ENCODE measurements around the gene MRC2. TPM values are rescaled to one million over a fixed set of nuclear protein-coding genes. Genes with fewer than 3 reads are reported as not detected.

Gene MRC2
- total RNA-seq, 4 donors from 2014 or later, result 51.9 to 117 (median 78.0) TPM

GRCh38 chr17:62626719-62627218, 701 bp upstream of the MRC2 start:
- H3K4me3 ChIP-seq, result peak overlapping the region; percentile 30 to 78 (median 50)
- peaks cover 0 to 28% (median 0%) of the 10 kb centered on the region in 3 donors for H3K36me3 ChIP-seq
- peak overlapping the region; percentile 61 to 89 (median 78) for H3K27ac ChIP-seq
- TF ChIP-seq EP300 (IDR thresholded peaks at IDR 0.05), result peak in 1 of 2 donors; percentile 68
- no peak for TF ChIP-seq POLR2A (IDR thresholded peaks at IDR 0.05)
- no peak for TF ChIP-seq CTCF (IDR thresholded peaks at IDR 0.05)
- H3K9me3 ChIP-seq, result no peaks in the 10 kb centered on the region
- H3K27me3 ChIP-seq, result peaks cover 0 to 20% of the 10 kb centered on the region in 2 donors
- 8 to 23% methylated on average over 4 to 21 of the region's 21 CpGs for WGBS, 2 donors
- DNase-seq (ENCODE audit: low spot score in 2 of 2), result peak; percentile 45 to 63
- H3K4me1 ChIP-seq, result peaks cover 0 to 51% (median 6%) of the 10 kb centered on the region in 4 donors

GRCh38 chr17:62627904-62628633, 599 bp downstream of the MRC2 start:
- Histone ChIP-seq H3K27me3 (peaks cover 0 to 20% of the 10 kb centered on the region in 2 donors), H3K9me3 (no peaks in the 10 kb centered on the region), H3K4me1 (peaks cover 0 to 51% (median 6%) of the 10 kb centered on the region in 4 donors), H3K27ac (peak overlapping the region; percentile 61 to 89 (median 78)), H3K4me3 (peak overlapping the region; percentile 30 to 78 (median 50)), H3K36me3 (peaks cover 0 to 18% (median 0%) of the 10 kb centered on the region in 3 donors)
- DNase-seq (ENCODE audit: low spot score in 2 of 2), result no peak
- TF ChIP-seq POLR2A (IDR thresholded peaks at IDR 0.05) (peak in 1 of 2 donors; percentile 1), EP300 (IDR thresholded peaks at IDR 0.05) (no peak)
- WGBS, 2 donors, result 1% methylated on average over 51 to 59 of the region's 61 CpGs

GRCh38 chr17:62628831-62629555, 1.5 kb downstream of the MRC2 start:
- WGBS, 2 donors, result 36 to 38% methylated on average over 16 to 19 of the region's 19 CpGs
- no peak for DNase-seq (ENCODE audit: low spot score in 2 of 2)
- Histone ChIP-seq H3K27ac (peak overlapping the region in 3 of 4 donors; percentile 72 to 89 (median 85)), H3K4me3 (peak overlapping the region in 3 of 4 donors; percentile 49 to 78 (median 51)), H3K27me3 (peaks cover 0 to 20% of the 10 kb centered on the region in 2 donors), H3K4me1 (peaks cover 0 to 51% (median 6%) of the 10 kb centered on the region in 4 donors), H3K9me3 (no peaks in the 10 kb centered on the region), H3K36me3 (peaks cover 0 to 9% (median 0%) of the 10 kb centered on the region in 3 donors)
- TF ChIP-seq EP300 (IDR thresholded peaks at IDR 0.05) (no peak), CTCF (IDR thresholded peaks at IDR 0.05) (no peak), POLR2A (IDR thresholded peaks at IDR 0.05) (no peak)

- H3K27me3 ChIP-seq, result peaks cover 0 to 20% of the 10 kb centered on the region in 2 donors
- peaks cover 0 to 9% (median 0%) of the 10 kb centered on the region in 3 donors for H3K36me3 ChIP-seq
- no peak for DNase-seq (ENCODE audit: low spot score in 2 of 2)
- H3K27ac ChIP-seq, result peak overlapping the region in 2 of 4 donors; percentile 85 to 89
- peak overlapping the region in 1 of 4 donors; percentile 78 for H3K4me3 ChIP-seq
- WGBS, 2 donors, result 72% methylated on average over 17 of the region's 19 CpGs
- H3K4me1 ChIP-seq, result peaks cover 0 to 51% (median 6%) of the 10 kb centered on the region in 4 donors
- H3K9me3 ChIP-seq, result no peaks in the 10 kb centered on the region
- TF ChIP-seq EP300 (IDR thresholded peaks at IDR 0.05) (no peak), POLR2A (IDR thresholded peaks at IDR 0.05) (no peak), CTCF (IDR thresholded peaks at IDR 0.05) (no peak)
Observed at GRCh38 chr17:62629556-62630364, 2.3 kb downstream of the MRC2 start.

Data from tibial nerve (tissue), 4 donors.